Right lobe of liver (tissue), 6 donors: ENCODE measurements around the gene ADH5. TPM values are rescaled to one million over a fixed set of nuclear protein-coding genes. Genes with fewer than 3 reads are reported as not detected.

ENCODE experiments used
- ATAC-seq, 4 donors: fragments of 200-7000 bp; cut with Tn5 transposase; one replicate each; pipeline ENCODE4 v1.9.1; 2020; ENCODE audit warnings: mild to moderate bottlenecking in 4 of 4, moderate library complexity in 4 of 4
- DNase-seq, 3 donors: peaks; one replicate each; pipeline ENCODE4 v3.0.0-alpha.2; 2020
- H3K27ac ChIP-seq, 3 donors: fragments of 200-600 bp; one replicate each; pipeline ENCODE4 v1.8.0; 2022
- H3K27me3 ChIP-seq, 2 donors: fragments of 200-600 bp; one replicate each; pipeline ENCODE4 v1.8.0; 2022
- H3K36me3 ChIP-seq, 4 donors: fragments of 200-600 bp; sonication (generic) in 1 of 4; one replicate each; pipeline versions ENCODE4 v1.5.1 to v1.8.0; 2017 to 2022; ENCODE audit warnings: control low read depth in 1 of 4
- H3K4me1 ChIP-seq, 4 donors: fragments of 200-600 bp; sonication (generic) in 1 of 4; one replicate each; pipeline versions ENCODE4 v1.5.1 to v1.8.0; 2017 to 2022; ENCODE audit warnings: control low read depth in 1 of 4
- H3K4me3 ChIP-seq, 3 donors: fragments of 200-600 bp; one replicate each; pipeline ENCODE4 v1.8.0; 2022
- H3K9me3 ChIP-seq, 4 donors: fragments of 200-600 bp; sonication (generic) in 1 of 4; one replicate each; pipeline versions ENCODE4 v1.5.1 to v1.8.0; 2017 to 2022; ENCODE audit warnings: control low read depth in 1 of 4
- CTCF ChIP-seq, 4 donors: fragments of 200-600 bp in 3 of 4; fragments of 450-650 bp in 1 of 4; IDR thresholded peaks; one replicate each; pipeline versions ENCODE4 v1.5.1 to v1.8.0; 2016 to 2022; ENCODE audit warnings: antibody characterized with exemption in 4 of 4, mild to moderate bottlenecking in 2 of 4
- POLR2A ChIP-seq: fragments of 450-650 bp; IDR thresholded peaks from one replicate; pipeline ENCODE4 v1.6.1; 2017; ENCODE audit warnings: antibody characterized with exemption, mild to moderate bottlenecking
- WGBS: methylation state at CpG from one replicate; pipeline ENCODE4 v1.1.6; 2018; ENCODE audit warnings: low coverage, low lambda C conversion rate; ENCODE audit not compliant: insufficient coverage; ENCODE audit errors: missing lambda C conversion rate; 5-methylcytosine and 5-hydroxymethylcytosine counted together
- intact Hi-C, 2 donors: fragments of 100-400 bp; cut with DNase I; formaldehyde crosslinking; loops; one replicate each; pipeline versions ENCODE4 v1.11.2 to v1.14.1; 2022
- total RNA-seq, 6 experiments: library from RNA; depleted of rRNA in 2 of 6; stranded (reverse); fragments of >200 nt in 2 of 6; fragmentation: NEBNext Ultra II Directional in 3 of 6; extraction: Animal tissue kit (Norgen Biotek cat#: 25700) in 3 of 6; gene quantifications; one replicate each; pipeline versions ENCODE4 v1.1.0 to v1.2.4, GENCODE V29; 2016 to 2023
- donor health status: DM: no; HTN: yes; CAD: no.
- donor health status: DM: no; HTN: no; CAD: no.
- donor health status: DM: no; HTN: no; CAD: no.
- donor health status: DM: no; HTN: yes; CAD: no.
- donor health status: DM: no; HTN: yes; CAD: no.

ADH5 gene
- total RNA-seq, 6 experiments from 2014 or later: 109 to 170 (median 131) TPM

DNA sequence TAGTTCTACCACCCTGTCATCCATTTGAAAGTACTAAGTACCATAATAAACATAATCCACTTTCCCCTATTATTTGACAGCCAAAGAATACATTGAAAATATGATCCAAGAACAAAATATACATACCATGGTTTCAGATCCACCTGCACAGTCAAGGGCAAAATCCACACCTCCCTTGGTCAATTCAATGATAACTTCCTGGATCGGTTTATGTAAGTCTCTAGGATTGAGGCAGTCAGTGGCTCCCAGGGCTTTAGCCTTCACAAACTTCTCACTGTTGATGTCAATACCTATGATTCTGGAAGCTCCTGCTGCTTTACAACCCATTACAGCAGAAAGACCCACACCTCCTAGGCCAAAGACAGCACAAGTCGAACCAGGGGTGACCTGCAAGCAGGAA, 42.8 kb upstream of the ADH5 start:
- intact Hi-C loops: no loop called here
- Histone ChIP-seq H3K27ac (peak overlapping the region in 1 of 3 donors; percentile 21), H3K4me1 (peaks cover 0 to 59% (median 15%) of the 10 kb centered on the region in 4 donors), H3K27me3 (no peaks in the 10 kb centered on the region), H3K36me3 (peaks cover 0 to 88% (median 8%) of the 10 kb centered on the region in 4 donors), H3K4me3 (no peak overlapping the region), H3K9me3 (no peaks in the 10 kb centered on the region)
- ATAC-seq: peak in 3 of 4 donors; percentile 11 to 54 (median 40)
- DNase-seq: no peak
- WGBS: 21% methylated on average over 2 of the region's 2 CpGs
- TF ChIP-seq POLR2A: no peak
- TF ChIP-seq CTCF (IDR thresholded peaks at IDR 0.05): no peak

DNA sequence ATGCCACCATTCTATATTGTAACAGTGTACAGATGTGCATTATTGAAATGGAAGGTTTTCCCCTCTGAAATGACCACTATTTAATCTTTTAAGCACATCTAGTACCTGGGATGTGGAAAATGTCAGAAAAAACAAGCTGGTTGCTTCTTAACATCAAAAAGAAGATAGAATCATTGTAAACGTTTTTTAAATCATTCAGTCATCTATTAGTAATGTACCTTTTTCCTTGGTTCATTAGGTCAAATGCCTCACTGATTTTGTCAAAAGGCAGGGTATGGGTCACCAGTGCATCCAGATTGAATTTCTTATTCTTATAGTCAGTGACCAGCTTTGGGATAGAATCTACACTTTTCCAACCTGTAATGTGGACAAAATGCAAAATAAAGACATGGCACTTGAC, 37.8 kb upstream of the ADH5 start:
- peaks cover 0 to 24% (median 5%) of the 10 kb centered on the region in 4 donors for H3K4me1 ChIP-seq
- TF ChIP-seq POLR2A: no peak
- no peak for TF ChIP-seq CTCF (IDR thresholded peaks at IDR 0.05)
- ATAC-seq: no peak
- intact Hi-C loops: loop anchor here in 1 of 2 donors (10.0 kb wide), 1 partner anchor 158 kb away; no protein-coding TSS in a partner anchor
- no peaks in the 10 kb centered on the region for H3K9me3 ChIP-seq
- no peaks in the 10 kb centered on the region for H3K27me3 ChIP-seq
- H3K4me3 ChIP-seq: no peak overlapping the region
- peaks cover 0 to 73% (median 12%) of the 10 kb centered on the region in 4 donors for H3K36me3 ChIP-seq
- H3K27ac ChIP-seq: peak overlapping the region in 1 of 3 donors; percentile 39
- 8% methylated on average over 1 of the region's 1 CpG for WGBS
- DNase-seq: no peak

- Histone ChIP-seq H3K4me1 (peaks cover 0 to 5% (median 0%) of the 10 kb centered on the region in 4 donors), H3K27ac (no peak overlapping the region), H3K36me3 (peaks cover 0 to 26% (median 5%) of the 10 kb centered on the region in 4 donors), H3K4me3 (no peak overlapping the region), H3K9me3 (no peaks in the 10 kb centered on the region), H3K27me3 (no peaks in the 10 kb centered on the region)
- peak in 1 of 4 donors; percentile 16 for ATAC-seq
- DNase-seq: no peak
- 21% methylated on average over 4 of the region's 4 CpGs for WGBS
- intact Hi-C loops: loop anchor here in 1 of 2 donors (10.0 kb wide), 1 partner anchor 164 kb away; no protein-coding TSS in a partner anchor
- no peak for TF ChIP-seq CTCF (IDR thresholded peaks at IDR 0.05)
These were observed 32.4 kb upstream of the ADH5 start for GRCh38 chr4:99121008-99121407.

GRCh38 chr4:99120501-99120900, 31.9 kb upstream of the ADH5 start:
- H3K27ac ChIP-seq: no peak overlapping the region
- peaks cover 0 to 21% (median 3%) of the 10 kb centered on the region in 4 donors for H3K36me3 ChIP-seq
- 36% methylated on average over 3 of the region's 5 CpGs for WGBS
- TF ChIP-seq CTCF (IDR thresholded peaks at IDR 0.05): no peak
- TF ChIP-seq POLR2A: no peak
- DNase-seq (peak in 1 of 3 donors; percentile 59), ATAC-seq (peak; percentile 39 to 62 (median 60))
- H3K9me3 ChIP-seq: no peaks in the 10 kb centered on the region
- H3K27me3 ChIP-seq: no peaks in the 10 kb centered on the region
- intact Hi-C loops: loop anchor here in 1 of 2 donors (10.0 kb wide), 1 partner anchor 164 kb away; no protein-coding TSS in a partner anchor
- no peak overlapping the region for H3K4me3 ChIP-seq
- peaks cover 0 to 5% (median 0%) of the 10 kb centered on the region in 4 donors for H3K4me1 ChIP-seq
